Prostate gland (tissue), 2 donors: ENCODE data around the gene SLC66A2.

ENCODE experiments used
- POLR2A ChIP-seq: fragments of 450-650 bp; IDR thresholded peaks from one replicate; pipeline ENCODE4 v1.6.1; 2016; ENCODE audit warnings: antibody characterized with exemption, mild to moderate bottlenecking
- POLR2AphosphoS5 ChIP-seq: sonication (generic); formaldehyde crosslinking; IDR thresholded peaks from one replicate; pipeline ENCODE4 v1.6.1; 2017; ENCODE audit warnings: antibody characterized with exemption
- TF ChIP-seq, protein P1 (sequence below), 4 experiments: fragments of 200-600 bp in 2 of 4; fragments of 450-650 bp in 2 of 4; sonication (generic) in 2 of 4; IDR thresholded peaks; 1 replicate in 3 of 4; 2 replicates in 1 of 4; pipeline ENCODE4 v1.5.1; 2016 to 2019; ENCODE audit warnings: antibody characterized with exemption in 4 of 4, mild to moderate bottlenecking in 2 of 4, moderate library complexity in 2 of 4

DNA sequence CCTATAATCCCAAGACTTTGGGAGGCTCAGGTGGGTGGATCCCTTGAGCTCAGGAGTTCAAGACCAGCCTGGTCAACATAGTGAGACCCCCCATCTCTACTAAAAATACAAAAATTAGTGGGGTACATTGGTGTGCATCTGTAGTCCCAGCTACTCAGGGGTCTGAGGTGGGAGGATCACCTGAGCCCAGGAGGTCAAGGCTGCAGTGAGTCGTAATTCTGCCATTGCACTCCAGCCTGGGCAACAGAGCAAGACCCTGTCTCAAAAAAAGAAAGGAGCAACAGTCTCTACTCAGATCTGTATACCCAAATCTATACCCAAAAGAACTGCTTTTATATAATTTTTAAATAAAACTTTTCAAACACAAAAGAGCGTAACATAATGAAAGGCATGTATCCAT is 7.5 kb upstream of the SLC66A2 start:
- TF ChIP-seq, protein P1, sequence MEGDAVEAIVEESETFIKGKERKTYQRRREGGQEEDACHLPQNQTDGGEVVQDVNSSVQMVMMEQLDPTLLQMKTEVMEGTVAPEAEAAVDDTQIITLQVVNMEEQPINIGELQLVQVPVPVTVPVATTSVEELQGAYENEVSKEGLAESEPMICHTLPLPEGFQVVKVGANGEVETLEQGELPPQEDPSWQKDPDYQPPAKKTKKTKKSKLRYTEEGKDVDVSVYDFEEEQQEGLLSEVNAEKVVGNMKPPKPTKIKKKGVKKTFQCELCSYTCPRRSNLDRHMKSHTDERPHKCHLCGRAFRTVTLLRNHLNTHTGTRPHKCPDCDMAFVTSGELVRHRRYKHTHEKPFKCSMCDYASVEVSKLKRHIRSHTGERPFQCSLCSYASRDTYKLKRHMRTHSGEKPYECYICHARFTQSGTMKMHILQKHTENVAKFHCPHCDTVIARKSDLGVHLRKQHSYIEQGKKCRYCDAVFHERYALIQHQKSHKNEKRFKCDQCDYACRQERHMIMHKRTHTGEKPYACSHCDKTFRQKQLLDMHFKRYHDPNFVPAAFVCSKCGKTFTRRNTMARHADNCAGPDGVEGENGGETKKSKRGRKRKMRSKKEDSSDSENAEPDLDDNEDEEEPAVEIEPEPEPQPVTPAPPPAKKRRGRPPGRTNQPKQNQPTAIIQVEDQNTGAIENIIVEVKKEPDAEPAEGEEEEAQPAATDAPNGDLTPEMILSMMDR (IDR thresholded peaks at IDR 0.05): no peak
- TF ChIP-seq POLR2AphosphoS5 (no peak), POLR2A (no peak)
